HG03521 (cell line): ENCODE measurements around the gene DTX1.

Experiments used
- ATAC-seq: cut with Tn5 transposase; IDR thresholded peaks from one replicate; pipeline ENCODE4 v1.9.1; 2021; ENCODE audit warnings: mild to moderate bottlenecking, moderate library complexity; ENCODE audit not compliant: unreplicated experiment

The DTX1 gene

GRCh38 chr12:113056631-113057488 is at the start of gene DTX1:
TSS of gene DTX1 (plus strand) at chr12:113056730. CDS start at chr12:113058193, 1,463 bp downstream.
- ATAC-seq = no peak

DNA sequence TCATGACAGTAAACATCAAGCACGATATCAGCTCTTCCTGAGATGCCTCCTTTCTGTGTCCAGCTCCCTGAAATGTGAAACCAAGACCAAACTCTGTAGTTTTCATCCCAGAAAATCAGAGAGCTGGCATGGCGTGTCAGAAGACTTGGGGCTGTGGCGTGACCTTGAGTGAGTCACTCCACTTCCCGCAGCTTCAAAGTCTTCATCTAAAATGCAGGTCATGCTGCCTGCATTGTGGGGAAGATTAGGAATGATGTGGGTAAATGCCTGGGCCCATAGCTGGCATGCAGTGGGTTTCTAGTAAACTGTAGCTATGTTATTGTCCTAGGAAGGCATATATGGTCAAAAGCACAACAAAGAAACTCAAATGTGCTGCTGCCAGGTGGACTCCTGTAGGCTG is 49.4 kb upstream of the DTX1 start:
- no peak for ATAC-seq

GRCh38 chr12:113010701-113011100 is 45.8 kb upstream of the DTX1 start:
- no peak for ATAC-seq

DNA sequence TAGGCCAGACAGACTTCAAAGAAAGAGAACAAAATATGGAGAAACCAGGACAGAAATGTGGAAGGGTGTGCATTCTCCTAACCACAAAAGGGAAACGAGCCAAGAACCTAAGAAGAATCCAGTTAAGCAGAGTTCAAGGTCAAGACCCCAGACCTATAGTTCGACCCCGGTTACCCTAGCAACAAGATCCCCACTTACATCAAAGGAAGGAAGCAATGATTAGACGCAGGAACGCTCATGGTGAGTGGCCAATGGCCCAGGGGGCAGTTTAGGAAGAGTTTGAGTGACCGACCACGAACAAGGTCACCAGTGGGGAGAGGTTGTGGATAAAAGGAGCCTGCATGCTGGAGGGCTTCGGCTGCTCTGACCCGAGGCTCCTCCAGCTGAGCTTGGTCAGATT is 42.0 kb upstream of the DTX1 start:
- ATAC-seq = no peak

DNA sequence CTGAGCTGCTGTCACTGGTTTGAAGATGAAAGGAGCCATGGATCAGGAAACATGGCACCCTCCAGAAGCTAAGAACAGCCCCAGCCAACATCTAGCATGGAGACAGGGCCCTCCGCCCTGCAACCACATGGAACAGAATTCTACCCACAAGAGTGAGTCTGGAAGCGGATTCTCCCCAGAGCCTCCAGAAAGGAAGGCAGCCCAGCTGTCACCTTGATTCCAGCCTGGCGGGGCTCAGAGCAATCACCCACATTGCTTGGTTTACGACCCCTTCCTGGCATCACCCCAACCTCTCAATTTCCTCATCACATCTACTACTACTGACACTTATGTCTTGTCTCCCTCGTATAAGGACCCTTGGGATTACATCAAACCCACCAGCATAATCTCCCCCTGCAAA is 39.7 kb upstream of the DTX1 start:
- no peak for ATAC-seq

DNA sequence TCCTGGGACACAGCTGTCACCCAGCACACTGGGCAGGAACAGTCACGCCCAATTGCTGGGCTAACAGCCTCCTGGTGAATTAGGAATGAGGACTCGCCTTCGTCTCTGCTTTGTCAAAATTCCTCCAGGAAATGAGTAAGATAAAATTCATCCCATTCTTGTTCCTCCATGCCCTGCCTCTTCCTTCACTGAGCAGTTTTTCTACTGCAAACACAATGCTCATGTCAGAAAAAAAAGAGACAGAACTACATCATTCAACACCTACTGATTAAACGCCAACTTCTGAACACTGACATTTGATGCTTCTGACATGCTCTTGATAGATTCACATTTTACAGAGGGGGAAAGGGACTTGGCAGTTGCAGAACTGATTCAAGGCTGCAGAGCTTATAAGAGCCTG is 37.5 kb upstream of the DTX1 start:
- no peak for ATAC-seq

DNA sequence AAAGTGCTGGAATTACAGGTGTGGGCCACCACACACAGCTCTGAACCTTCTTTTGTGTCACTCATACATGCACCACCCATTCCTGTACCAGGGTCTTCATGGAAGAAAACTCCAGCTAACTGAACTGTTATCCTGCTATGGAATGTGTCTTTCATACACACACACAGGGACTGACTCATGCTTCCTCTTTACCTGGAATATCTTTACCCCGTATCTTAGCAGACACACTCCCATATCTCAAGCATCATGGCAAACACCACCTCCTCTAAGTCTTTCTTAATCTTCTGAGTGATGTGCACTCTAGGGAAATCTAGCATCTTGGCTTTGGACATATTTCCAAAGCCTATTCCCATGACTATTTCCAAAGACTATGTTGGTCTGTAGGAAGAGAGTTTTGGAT is 35.0 kb upstream of the DTX1 start:
- no peak for ATAC-seq

- no peak for ATAC-seq
Measured at GRCh38 chr12:113022563-113023297, 33.8 kb upstream of the DTX1 start.

DNA sequence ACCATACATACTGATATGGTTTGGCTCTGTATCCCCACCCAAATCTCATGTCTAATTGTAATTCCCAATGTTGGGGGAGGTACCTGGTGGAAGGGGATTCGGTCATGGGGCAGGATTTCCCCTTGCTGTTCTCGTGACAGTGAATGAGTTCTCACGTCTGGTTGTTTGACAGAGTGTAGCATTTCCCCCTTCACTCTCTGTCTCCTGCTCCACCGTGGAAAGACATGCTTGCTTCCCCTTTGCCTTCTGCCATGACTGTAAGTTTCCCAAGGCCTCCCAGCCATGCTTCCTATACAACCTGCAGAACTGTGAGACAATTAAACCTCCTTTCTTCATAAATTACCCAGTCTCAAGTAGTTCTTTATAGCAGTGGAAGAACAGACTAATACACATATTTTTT is 28.8 kb upstream of the DTX1 start:
- no peak for ATAC-seq

- no peak for ATAC-seq
Measured at GRCh38 chr12:113030875-113031525, 25.5 kb upstream of the DTX1 start.

DNA sequence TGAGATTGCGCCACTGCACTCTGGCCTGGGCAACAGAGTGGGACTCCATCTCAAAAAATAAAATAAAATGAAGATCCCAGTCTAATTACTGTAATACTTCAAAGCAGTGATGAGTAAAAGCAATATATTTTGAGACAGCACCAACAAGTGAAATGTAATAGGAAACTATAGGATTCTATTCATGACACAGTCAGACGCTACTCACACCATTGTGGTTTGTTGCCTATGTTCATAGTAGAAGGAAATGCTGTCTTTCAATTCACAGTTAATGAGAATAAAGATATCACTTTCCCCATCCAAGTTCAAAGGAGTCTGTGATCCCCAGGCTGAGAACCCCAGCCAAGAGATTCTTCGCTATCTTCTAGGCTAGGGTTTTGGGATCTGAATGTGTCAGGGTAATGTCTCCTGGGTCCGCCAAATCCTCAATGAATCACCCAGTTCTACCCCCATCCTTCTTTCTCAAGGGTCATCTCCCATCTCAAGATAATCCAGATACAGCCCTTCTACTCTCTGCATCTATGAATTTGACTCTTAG is 16.6 kb upstream of the DTX1 start:
- ATAC-seq = no peak

GRCh38 chr12:113040722-113041171 is 15.8 kb upstream of the DTX1 start:
- no peak for ATAC-seq

DNA sequence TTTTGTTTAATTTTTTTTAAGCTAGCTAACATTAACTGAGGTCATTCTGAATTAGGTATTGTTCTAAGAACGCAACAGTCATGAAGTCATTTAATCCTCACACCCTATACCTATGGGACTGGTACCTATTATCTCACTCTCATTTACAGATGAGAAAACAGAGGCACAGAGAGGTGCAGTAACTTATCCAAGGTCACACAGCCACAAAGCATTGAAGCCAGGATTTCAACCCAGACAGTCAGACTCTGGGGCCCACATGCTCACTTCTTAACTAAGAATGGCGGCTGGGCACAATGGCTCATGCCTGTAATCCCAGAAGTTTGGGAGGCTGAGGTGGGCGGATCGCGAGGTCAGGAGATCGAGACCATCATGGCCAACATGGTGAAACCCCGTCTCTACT is 15.0 kb upstream of the DTX1 start:
- ATAC-seq = no peak

GRCh38 chr12:113043240-113043639 is 13.3 kb upstream of the DTX1 start:
- no peak for ATAC-seq

- no peak for ATAC-seq
Measured at GRCh38 chr12:113044516-113044915, 12.0 kb upstream of the DTX1 start.

DNA sequence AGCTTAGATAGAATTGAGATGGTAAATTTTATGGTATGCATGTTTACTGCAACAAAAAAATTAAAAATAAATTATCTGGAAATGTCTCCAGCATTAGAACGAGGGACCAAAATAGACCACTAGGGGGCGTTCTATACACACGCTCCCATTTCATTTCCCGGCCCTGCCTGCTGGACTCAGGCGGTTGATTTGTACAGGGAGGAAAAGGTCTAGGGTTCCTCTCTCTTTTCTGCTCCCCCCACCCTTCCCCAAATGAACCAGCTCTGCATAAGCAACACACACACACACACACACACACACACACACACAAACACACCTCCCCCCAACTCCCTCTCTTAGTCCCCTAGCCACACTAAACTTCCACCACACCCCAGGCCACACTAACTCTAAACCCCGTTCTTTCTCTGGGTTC is 7.8 kb upstream of the DTX1 start:
- ATAC-seq = no peak

DNA sequence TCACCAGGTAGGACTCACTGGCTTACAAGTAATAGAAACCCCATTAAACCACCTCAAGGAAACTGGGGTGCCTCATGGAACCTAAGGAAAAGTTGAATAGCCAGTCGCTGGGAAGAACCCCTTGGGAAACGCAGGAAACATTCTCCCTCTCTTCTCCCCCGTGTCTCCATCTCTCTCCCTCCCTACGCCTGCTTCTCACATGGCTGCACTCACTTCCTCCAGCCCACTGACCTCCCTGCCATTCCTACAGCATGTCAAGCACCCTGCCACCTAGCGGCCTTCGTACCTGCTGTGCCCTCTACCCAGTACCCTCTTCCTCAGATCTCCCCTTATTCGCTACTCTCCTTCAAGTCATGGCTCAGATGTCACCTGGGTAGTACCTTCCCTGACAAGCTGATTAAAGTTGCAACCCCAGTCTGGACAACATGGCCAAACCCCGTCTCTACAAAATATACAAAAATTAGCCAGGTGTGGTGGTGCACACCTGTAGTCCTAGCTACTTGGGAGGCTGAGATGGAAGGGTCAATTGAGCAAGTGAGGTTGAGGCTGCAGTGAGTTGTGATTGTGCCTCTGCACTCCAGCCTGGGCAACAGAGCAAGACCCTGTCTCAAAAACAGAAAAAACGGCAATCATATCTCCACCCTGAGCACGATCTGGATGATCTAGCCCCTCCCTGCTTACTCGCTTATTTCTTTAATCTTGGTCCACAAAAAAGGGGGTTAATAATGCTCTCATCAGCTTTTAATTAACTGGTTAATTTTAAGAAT is 6.4 kb upstream of the DTX1 start:
- ATAC-seq = no peak

- no peak for ATAC-seq
Measured at GRCh38 chr12:113050795-113051194, 5.7 kb upstream of the DTX1 start.

DNA sequence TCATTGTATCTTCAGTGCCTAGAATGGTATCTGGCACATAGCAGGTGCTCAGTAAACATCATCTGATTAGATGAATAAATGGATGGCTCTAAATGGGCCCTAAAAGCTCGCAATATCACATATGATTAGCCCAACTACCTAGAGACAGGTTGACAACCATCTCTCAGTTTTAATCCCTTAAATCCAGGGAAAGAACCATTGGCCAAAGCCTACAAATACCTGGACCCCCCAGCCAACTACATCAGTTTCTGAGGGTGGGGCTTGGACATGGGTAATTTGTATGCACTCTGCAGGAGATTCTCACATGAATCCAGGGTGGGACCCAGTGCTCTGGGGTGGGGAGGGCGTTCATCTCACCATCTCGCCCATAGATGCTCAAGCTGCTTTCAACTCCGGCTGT is 4.8 kb upstream of the DTX1 start:
- ATAC-seq = no peak

GRCh38 chr12:113052326-113052725 is 4.2 kb upstream of the DTX1 start:
- ATAC-seq = no peak
